ENCODE results near the gene VSTM4.

- TF ChIP-seq, protein P1, sequence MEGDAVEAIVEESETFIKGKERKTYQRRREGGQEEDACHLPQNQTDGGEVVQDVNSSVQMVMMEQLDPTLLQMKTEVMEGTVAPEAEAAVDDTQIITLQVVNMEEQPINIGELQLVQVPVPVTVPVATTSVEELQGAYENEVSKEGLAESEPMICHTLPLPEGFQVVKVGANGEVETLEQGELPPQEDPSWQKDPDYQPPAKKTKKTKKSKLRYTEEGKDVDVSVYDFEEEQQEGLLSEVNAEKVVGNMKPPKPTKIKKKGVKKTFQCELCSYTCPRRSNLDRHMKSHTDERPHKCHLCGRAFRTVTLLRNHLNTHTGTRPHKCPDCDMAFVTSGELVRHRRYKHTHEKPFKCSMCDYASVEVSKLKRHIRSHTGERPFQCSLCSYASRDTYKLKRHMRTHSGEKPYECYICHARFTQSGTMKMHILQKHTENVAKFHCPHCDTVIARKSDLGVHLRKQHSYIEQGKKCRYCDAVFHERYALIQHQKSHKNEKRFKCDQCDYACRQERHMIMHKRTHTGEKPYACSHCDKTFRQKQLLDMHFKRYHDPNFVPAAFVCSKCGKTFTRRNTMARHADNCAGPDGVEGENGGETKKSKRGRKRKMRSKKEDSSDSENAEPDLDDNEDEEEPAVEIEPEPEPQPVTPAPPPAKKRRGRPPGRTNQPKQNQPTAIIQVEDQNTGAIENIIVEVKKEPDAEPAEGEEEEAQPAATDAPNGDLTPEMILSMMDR (IDR thresholded peaks at IDR 0.05; ENCODE audit: poor library complexity) = no peak
- TF ChIP-seq EZH2phosphoT487 (IDR thresholded peaks at IDR 0.05; ENCODE audit: low read depth, severe bottlenecking, unreplicated experiment) (no peak), EZH2 (IDR thresholded peaks at IDR 0.05; ENCODE audit: borderline replicate concordance) (no peak)
Observed at GRCh38 chr10:49068209-49068608, 47.1 kb downstream of the VSTM4 start.

All from hepatocyte (in vitro differentiated cells).